NCI-H345 (cell line): Measurements from ENCODE around the gene ACYP2.

Experiments used
- DNase-seq: peaks from one replicate; lab custom pipeline; 2025; lab: John Stamatoyannopoulos, UW

The ACYP2 gene

DNA sequence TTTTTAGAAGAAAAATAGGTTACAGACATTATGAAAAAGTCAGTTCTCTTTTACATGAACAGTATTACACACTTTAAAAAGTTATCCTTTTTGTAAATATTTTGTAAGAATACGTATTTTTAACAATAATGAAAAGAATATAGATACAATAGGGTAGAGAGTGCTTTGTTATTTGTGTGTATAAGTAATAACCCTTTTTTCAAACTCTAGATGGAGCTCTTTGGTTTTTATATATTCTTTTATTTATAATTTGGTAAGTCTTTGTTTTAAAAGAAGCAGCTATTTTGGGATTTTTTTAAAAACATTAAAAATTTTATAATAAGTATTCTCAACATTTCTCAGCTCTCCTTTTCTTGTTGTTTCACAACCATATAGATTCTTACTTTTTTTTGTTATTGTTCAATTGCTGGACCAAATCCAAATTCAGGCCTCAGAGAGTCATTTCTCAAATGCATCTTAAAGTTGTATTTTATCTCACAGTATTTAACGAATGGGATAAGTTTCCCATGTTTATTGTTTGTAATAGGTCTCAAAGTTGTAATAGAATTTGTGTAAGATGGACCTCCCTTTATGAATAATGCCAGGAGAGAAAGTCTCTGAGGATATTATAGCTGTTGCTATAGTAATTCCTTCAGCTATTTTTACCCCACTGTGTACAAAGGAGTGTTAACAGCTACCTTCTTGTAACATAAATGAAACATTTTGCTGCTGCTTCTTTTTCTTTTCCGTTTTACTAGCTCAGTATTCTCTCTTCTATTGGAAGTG, 46.4 kb downstream of the ACYP2 start:
- no peak for DNase-seq

- DNase-seq = no peak
These were observed 48.7 kb downstream of the ACYP2 start for GRCh38 chr2:54164106-54164505.

DNA sequence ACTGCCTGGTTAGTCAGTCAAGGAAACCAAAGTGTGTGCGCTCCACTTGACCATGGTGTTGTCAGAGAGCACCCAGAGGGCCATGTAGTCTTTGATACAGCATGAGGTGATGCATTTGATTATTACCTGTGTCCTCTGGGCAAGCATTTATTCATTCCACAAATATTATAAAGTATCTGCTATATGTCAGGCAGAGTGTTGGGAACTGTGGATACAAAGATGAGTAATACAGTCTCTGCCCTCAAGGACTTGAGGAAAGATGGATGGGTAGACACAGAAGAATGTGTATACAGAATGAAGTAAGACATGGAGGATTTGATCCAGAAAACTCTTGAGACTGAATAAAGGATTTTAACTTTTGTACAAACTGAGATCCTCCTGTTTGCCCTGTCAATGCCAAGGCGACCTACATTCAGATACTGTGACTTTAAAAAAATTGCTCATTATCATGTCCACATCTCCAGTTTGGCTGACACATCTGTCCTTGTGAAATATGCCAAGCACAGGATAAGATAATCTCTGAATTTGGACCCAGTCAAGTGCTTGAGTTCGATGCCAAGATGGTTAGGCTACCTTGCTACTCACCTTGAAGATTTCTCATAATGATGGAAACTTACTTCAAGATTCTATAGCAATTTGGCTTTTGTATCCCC, 50.8 kb downstream of the ACYP2 start:
- DNase-seq = no peak

DNA sequence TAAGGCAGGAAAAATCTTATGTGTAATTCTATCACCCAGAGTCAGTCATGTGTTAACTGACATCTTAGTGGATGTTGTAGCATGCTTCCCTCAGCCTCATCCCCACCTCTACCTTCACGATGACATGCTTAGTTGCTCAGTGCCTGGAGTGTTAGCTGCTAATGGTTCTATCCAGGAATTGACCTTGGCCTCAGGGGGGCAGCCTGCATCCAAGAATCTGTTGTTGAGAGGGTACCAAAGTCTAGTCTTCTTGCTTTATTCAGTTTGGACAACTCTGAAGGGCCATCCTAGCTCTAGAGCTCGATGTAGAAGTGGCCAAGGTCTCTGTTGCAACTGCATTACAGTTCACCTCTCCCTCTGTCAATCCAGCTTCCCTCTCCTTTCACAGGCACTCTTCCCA, 61.2 kb downstream of the ACYP2 start:
- DNase-seq = no peak

GRCh38 chr2:54183281-54183680, 67.9 kb downstream of the ACYP2 start:
- no peak for DNase-seq

GRCh38 chr2:54183972-54184371, 68.6 kb downstream of the ACYP2 start:
- DNase-seq = no peak

- DNase-seq = no peak
These were observed 69.7 kb downstream of the ACYP2 start for GRCh38 chr2:54185105-54185504.

DNA sequence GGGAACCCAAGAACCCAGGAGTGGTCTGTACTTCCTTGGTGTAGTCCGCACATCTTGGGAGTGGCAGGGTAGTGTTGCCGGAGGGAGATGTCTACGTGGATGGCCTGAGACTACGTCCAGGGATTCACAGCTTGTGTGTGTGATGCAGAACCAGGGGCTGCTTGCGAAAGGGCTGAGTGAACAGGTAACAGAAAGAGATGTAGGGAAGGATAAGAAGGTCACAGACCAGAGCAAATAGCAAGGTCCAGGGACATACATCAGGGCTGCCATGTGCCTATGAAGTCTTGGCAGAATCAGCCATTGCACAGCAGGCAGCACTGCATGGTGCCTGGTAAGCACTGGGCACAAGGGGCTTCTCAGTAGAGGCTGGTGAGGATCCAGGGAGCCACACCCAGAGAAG, 71.9 kb downstream of the ACYP2 start:
- no peak for DNase-seq

GRCh38 chr2:54189539-54189938, 74.1 kb downstream of the ACYP2 start:
- DNase-seq = no peak

DNA sequence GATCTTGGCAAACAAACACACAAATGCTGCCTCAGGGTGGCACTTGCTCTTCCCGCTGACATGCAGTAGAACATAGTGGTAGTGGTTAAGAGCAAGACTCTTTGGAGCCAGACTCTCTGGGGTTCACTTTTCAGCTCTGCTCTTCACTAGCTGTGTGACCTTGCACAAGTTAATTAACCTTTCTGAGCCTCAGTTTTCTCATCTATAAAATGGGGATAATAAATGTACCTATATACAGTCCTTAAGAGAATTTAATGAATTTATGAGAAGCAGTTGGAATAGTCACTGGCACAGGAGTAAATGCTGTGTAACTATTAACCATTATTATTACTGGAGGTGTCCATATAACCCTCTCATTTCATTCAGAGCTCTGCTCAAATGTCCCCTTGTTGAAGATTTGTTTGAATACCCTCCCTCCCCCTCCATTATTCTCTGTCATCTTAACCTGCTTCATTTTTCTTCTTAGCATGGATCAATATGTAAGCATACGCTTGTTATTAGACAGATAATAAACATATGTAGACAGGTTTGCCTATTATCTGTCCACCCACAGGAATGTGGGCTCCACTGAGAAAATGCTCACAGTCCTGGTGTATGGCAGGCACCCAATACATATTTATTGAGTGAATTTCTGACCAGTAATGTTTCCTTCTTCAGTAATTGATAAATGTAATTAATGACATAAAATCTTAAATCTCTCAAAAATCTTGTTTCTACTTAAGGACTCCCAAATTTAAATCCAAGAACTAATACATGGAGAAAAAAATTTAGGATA, 76.1 kb downstream of the ACYP2 start:
- no peak for DNase-seq

DNA sequence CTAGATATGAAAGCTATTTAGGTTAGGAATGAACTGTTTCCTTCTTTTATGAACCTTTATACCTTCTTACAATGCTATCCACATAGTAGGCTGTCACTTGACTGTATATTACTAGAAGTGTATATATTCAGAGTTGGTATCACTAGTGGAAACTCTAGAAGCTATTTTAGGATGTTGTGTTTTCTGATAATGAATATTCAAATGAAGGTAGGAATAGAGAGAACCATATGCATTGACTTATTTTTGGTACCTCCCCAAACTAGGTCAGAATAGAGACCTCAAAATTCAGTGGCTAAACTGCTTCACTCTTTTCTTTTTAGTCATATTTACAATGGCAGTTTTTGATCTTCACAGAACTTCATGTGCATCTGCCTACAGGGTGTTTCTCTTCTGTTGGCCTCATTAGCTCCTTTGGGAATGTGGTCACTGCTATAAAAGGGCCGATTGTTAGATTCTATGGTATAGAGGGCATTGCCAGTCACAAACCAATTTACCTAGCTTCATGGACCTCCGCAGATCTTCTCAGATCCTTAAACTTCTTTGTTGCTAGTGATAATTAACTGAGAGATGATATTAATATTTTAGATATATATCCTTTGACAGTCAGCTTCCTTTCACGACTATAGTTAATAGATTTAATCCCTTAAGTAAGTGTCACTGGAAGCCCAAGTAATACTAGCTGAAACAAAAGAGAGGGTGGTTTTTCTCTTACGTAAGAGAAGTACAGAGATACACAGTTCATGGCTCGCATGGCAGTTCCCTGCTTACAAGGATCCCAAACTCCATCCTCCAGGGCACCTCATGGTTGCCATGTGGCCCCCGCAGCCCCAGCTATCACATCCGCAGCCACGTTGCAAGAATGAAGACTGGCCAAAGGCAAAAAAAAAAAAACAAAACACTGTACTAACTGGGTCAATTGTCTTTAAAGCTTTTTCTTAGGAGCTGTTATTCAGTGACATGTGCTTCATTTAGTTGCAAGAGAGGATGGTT, 79.6 kb downstream of the ACYP2 start:
- no peak for DNase-seq

DNA sequence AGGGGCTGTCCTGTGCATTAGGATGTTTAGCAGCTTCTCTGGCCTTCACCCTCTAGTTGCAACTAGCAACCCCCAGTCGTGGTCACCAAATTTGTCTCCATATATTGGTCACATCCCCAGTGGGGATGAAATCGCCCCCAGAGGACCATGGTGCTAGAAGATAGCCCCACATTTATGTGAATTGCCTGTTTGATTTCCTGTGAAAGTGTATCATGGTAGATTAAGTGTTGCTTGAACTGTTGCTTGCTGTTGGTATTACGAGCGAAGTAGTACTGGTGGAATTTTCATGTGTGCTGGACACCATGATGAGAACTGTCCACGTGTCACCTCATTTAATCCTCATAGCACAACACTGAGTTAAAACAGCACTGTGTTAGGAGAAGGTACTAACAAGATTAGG, 81.2 kb downstream of the ACYP2 start:
- no peak for DNase-seq

DNA sequence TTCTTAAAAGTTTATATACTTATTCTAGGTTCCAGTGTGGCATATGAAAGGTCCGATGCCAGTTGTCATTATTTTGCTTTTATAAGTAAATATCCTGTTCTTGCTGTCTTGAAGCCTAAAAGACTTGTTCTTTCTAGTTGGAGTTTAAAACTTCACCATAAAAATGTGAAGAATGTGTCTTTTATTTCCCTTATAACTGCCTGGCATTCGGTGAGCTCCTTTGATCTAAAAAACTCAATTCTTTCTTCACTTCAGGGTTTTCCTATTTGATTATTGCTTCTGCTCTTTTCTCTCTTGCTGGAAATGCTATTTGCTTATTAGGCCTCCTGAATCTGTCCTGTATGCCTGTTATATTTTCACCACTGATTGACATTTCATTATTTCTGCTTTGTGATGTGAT, 89.1 kb downstream of the ACYP2 start:
- no peak for DNase-seq

DNA sequence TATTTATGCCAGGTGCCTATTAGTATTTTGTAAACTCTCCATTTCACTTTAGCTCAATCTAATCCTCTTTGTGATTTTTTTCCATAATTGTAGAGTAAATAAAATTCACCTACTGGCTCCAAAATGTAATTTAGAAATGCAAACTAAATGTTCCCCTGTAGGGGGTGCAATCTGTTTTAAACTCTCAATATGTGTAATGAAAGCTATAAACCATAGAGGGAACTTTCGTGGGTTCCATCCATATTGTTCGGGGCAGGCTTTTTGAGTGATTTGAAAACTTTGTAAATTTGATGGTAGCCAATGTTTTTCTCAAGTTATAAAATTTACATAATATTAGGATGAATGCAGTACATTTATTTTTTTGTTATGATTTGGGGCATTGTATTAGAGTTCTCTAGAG, 91.2 kb downstream of the ACYP2 start:
- DNase-seq = peak; percentile 10

GRCh38 chr2:54207666-54208195, 92.3 kb downstream of the ACYP2 start:
- no peak for DNase-seq

DNA sequence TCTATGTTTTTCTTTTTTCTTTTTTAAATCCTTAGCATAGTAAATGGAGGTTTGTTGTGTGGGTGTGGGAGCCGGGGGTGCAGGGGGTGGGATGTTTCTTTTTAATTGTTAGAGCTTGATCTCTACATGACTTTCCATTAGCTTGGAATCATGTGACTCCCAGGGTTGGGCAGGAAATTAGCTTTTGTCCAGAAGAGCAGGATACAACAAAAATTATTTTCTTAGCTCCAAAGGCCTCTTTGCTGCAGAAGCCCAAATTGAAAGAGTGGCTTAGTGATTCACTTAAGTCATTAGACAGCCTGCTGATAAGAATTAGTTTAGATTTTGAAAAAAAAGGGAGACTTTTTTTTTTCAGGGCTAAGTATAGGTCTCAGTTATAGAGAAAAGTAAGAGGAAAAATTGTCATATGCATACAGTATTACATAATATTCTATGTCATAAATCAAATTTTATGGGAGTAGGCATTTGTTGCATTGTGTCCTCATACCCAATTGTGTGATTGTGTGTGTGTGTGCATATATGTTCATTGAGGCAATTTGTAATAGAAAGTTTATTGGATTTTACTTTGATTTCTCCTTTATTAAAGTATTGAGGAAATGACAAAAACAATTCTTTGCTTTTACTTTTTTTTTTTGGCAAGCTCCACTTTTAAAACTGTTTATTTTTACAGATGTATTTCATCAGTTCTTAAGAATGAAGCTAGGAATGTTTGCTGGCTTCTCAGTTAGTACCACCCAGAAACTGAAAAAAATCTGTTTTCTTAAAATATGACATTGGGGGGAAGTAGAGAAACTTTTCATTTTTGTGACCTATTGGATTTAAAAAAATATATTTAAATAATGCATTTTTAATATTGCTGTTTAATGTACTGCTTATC, 93.2 kb downstream of the ACYP2 start:
- no peak for DNase-seq

DNA sequence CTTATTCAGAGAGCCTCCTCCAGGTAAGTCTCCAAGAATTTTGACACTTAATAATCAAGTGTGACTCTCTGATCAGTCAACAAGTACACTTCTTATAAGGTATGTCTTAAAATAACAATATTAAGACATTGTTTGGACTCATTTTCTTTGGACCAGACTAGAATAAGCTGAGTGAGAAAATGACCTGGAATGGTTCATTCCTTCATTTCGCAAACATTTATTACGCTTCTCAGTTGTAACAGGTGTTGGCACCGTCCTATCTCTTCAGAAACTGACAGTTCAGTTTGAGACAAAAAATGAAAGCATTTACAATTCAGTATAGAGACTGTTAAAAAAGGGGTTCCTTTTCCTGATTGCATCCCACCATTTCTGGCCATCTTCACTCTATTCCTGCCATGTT, 94.0 kb downstream of the ACYP2 start:
- DNase-seq = no peak

GRCh38 chr2:54212456-54212855, 97.0 kb downstream of the ACYP2 start:
- no peak for DNase-seq

- no peak for DNase-seq
These were observed 97.7 kb downstream of the ACYP2 start for GRCh38 chr2:54213082-54213481.

GRCh38 chr2:54224997-54225396, 109.6 kb downstream of the ACYP2 start:
- no peak for DNase-seq

GRCh38 chr2:54226260-54226659, 110.8 kb downstream of the ACYP2 start:
- no peak for DNase-seq
